ENCODE measurements around the gene PIGU.

The PIGU gene

GRCh38 chr20:34510575-34510974 is 166.3 kb downstream of the PIGU start:
- DNase-seq (ENCODE audit: low read depth): no peak

All from activated T-cell treated with anti-CD3 and anti-CD28 coated beads for 24 hours (primary cell).